GM23338 (cell line): ENCODE data around the gene PITRM1. TPM values are rescaled to one million over a fixed set of nuclear protein-coding genes. Genes with fewer than 3 reads are reported as not detected.

Source experiments
- CREB1 ChIP-seq: fragments of 250-450 bp; sonication (Bioruptor Pico); IDR thresholded peaks from 2 replicates; pipeline ENCODE4 v1.5.0; 2020; ENCODE audit warnings: low read depth, mild to moderate bottlenecking, moderate library complexity
- EZH2 ChIP-seq: fragments of 200-600 bp; sonication (generic); IDR thresholded peaks from one replicate; pipeline ENCODE4 v1.8.0; 2017; ENCODE audit warnings: antibody characterized with exemption, mild to moderate bottlenecking, low read depth; ENCODE audit not compliant: unreplicated experiment
- EZH2phosphoT487 ChIP-seq: fragments of 200-600 bp; sonication (generic); IDR thresholded peaks from one replicate; pipeline ENCODE4 v1.8.1; 2018; ENCODE audit warnings: antibody characterized with exemption; ENCODE audit not compliant: unreplicated experiment
- ZNF114 ChIP-seq: fragments of 250-450 bp; sonication (Bioruptor Pico); IDR thresholded peaks from 2 replicates; pipeline ENCODE4 v1.5.0; 2020; ENCODE audit warnings: mild to moderate bottlenecking, moderate library complexity
- polyA plus RNA-seq: library from polyadenylated mRNA; unstranded; fragments of >200 nt; fragmentation: Nextera tagmentation; extraction: Ambion mirVana; gene quantifications from 2 replicates; pipeline ENCODE4 v1.2.1, GENCODE V29; 2016
- total RNA-seq: library from RNA; depleted of rRNA; stranded (reverse); fragments of >200 nt; shearing (Covaris generic); gene quantifications from 2 replicates; pipeline ENCODE4 v1.2.3, GENCODE V29; 2014
- TF ChIP-seq, protein P1 (sequence below): fragments of 250-450 bp; sonication (Bioruptor Pico); IDR thresholded peaks from 2 replicates; pipeline ENCODE4 v1.5.0; 2020; ENCODE audit warnings: mild to moderate bottlenecking, moderate library complexity
- TF ChIP-seq, protein P2 (sequence below): IDR thresholded peaks from one replicate; pipeline ENCODE4 v1.6.1; 2018; ENCODE audit warnings: antibody characterized with exemption; ENCODE audit not compliant: unreplicated experiment

The PITRM1 gene
- total and polyA plus RNA-seq, 2 experiments from 2014 or later, result 29.0 to 33.0 TPM

DNA sequence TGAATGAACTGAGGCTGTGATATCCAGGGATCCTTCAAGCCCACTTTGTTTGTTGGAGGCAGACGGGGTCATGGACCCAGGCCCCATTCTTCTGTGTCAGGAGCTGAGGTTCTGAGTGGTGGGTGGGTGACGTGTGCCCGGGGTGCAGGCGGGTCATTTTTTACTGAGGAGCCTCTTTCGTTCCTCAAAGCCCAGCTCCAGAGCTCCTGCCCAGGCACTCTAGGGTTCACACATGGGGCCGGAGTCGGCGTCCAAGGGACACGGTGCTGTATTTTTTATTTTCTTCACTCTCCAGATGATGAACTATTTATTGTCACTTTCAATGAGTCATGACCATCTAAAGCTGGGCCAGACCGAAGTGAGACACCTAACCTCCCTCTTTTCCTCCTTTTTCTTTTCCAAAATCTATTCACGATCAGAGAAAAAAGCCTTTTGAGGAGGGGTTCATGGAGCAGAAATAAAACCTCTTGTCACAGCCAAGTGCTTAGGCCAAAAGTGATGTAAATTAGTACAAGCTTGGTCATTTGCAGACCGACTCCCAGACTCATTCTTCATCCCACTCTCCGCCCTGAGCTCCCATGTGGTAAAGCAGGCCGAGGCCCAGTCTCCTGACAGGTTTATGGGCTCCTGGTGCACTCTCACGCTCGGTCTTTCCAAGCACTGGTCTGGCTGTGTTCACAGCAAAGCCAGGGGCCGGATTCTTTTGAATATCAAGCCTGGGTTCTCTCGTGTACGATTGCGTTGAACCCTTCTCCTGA lies 41.4 kb upstream of the PITRM1 start (continued):
- TF ChIP-seq, protein P1, sequence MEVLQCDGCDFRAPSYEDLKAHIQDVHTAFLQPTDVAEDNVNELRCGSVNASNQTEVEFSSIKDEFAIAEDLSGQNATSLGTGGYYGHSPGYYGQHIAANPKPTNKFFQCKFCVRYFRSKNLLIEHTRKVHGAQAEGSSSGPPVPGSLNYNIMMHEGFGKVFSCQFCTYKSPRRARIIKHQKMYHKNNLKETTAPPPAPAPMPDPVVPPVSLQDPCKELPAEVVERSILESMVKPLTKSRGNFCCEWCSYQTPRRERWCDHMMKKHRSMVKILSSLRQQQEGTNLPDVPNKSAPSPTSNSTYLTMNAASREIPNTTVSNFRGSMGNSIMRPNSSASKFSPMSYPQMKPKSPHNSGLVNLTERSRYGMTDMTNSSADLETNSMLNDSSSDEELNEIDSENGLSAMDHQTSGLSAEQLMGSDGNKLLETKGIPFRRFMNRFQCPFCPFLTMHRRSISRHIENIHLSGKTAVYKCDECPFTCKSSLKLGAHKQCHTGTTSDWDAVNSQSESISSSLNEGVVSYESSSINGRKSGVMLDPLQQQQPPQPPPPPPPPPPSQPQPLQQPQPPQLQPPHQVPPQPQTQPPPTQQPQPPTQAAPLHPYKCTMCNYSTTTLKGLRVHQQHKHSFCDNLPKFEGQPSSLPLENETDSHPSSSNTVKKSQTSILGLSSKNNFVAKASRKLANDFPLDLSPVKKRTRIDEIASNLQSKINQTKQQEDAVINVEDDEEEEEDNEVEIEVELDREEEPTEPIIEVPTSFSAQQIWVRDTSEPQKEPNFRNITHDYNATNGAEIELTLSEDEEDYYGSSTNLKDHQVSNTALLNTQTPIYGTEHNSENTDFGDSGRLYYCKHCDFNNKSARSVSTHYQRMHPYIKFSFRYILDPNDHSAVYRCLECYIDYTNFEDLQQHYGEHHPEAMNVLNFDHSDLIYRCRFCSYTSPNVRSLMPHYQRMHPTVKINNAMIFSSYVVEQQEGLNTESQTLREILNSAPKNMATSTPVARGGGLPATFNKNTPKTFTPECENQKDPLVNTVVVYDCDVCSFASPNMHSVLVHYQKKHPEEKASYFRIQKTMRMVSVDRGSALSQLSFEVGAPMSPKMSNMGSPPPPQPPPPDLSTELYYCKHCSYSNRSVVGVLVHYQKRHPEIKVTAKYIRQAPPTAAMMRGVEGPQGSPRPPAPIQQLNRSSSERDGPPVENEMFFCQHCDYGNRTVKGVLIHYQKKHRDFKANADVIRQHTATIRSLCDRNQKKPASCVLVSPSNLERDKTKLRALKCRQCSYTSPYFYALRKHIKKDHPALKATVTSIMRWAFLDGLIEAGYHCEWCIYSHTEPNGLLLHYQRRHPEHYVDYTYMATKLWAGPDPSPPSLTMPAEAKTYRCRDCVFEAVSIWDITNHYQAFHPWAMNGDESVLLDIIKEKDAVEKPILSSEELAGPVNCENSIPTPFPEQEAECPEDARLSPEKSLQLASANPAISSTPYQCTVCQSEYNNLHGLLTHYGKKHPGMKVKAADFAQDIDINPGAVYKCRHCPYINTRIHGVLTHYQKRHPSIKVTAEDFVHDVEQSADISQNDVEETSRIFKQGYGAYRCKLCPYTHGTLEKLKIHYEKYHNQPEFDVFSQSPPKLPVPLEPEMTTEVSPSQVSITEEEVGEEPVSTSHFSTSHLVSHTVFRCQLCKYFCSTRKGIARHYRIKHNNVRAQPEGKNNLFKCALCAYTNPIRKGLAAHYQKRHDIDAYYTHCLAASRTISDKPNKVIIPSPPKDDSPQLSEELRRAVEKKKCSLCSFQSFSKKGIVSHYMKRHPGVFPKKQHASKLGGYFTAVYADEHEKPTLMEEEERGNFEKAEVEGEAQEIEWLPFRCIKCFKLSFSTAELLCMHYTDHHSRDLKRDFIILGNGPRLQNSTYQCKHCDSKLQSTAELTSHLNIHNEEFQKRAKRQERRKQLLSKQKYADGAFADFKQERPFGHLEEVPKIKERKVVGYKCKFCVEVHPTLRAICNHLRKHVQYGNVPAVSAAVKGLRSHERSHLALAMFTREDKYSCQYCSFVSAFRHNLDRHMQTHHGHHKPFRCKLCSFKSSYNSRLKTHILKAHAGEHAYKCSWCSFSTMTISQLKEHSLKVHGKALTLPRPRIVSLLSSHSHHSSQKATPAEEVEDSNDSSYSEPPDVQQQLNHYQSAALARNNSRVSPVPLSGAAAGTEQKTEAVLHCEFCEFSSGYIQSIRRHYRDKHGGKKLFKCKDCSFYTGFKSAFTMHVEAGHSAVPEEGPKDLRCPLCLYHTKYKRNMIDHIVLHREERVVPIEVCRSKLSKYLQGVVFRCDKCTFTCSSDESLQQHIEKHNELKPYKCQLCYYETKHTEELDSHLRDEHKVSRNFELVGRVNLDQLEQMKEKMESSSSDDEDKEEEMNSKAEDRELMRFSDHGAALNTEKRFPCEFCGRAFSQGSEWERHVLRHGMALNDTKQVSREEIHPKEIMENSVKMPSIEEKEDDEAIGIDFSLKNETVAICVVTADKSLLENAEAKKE (CRISPR knock-in tag), result no peak
- TF ChIP-seq EZH2, result no peak
- TF ChIP-seq, protein P2, sequence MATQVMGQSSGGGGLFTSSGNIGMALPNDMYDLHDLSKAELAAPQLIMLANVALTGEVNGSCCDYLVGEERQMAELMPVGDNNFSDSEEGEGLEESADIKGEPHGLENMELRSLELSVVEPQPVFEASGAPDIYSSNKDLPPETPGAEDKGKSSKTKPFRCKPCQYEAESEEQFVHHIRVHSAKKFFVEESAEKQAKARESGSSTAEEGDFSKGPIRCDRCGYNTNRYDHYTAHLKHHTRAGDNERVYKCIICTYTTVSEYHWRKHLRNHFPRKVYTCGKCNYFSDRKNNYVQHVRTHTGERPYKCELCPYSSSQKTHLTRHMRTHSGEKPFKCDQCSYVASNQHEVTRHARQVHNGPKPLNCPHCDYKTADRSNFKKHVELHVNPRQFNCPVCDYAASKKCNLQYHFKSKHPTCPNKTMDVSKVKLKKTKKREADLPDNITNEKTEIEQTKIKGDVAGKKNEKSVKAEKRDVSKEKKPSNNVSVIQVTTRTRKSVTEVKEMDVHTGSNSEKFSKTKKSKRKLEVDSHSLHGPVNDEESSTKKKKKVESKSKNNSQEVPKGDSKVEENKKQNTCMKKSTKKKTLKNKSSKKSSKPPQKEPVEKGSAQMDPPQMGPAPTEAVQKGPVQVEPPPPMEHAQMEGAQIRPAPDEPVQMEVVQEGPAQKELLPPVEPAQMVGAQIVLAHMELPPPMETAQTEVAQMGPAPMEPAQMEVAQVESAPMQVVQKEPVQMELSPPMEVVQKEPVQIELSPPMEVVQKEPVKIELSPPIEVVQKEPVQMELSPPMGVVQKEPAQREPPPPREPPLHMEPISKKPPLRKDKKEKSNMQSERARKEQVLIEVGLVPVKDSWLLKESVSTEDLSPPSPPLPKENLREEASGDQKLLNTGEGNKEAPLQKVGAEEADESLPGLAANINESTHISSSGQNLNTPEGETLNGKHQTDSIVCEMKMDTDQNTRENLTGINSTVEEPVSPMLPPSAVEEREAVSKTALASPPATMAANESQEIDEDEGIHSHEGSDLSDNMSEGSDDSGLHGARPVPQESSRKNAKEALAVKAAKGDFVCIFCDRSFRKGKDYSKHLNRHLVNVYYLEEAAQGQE, result no peak
- no peak for TF ChIP-seq ZNF114 (CRISPR knock-in tag)
- no peak for TF ChIP-seq EZH2phosphoT487
- no peak for TF ChIP-seq CREB1 (CRISPR knock-in tag)
